AG04449 (cell line): ENCODE measurements around the gene CHST13.

Source experiments
- CTCF ChIA-PET: fragments of 350-600 bp; formaldehyde crosslinking; extraction: SDS; loops from one replicate; lab custom pipeline; 2021; ENCODE audit warnings: antibody characterized with exemption; lab: Yijun Ruan, JAX
- POLR2A ChIA-PET: fragments of 400-600, 350-600 bp; formaldehyde crosslinking; extraction: SDS; loops from one replicate; lab custom pipeline; 2020; ENCODE audit warnings: antibody characterized with exemption, inconsistent platforms; lab: Yijun Ruan, JAX
- DNase-seq: peaks from one replicate; pipeline ENCODE4 v3.0.0-alpha.2; 2010; ENCODE audit warnings: low read depth, low spot score
- H3K4me3 ChIP-seq: 2 replicates; pipeline ENCODE4 v1.5.1; 2011; ENCODE audit warnings: low read depth, mild to moderate bottlenecking, control low read depth, low read length
- CTCF ChIP-seq: IDR thresholded peaks from one replicate; pipeline ENCODE4 v1.5.1; 2011; ENCODE audit warnings: mild to moderate bottlenecking, moderate library complexity, low read length, control low read depth, inconsistent platforms; ENCODE audit not compliant: insufficient read depth; ENCODE audit errors: missing control alignments

Gene CHST13

GRCh38 chr3:126523745-126524428, at the start of gene CHST13:
TSS of gene CHST13 (plus strand) at chr3:126524155. CDS start at chr3:126524333, 178 bp downstream.
- POLR2A ChIA-PET: no interaction called here

GRCh38 chr3:126474498-126475412, 49.2 kb upstream of the CHST13 start:
- DNase-seq: no peak
- TF ChIP-seq CTCF: no peak
- H3K4me3 ChIP-seq: peak overlapping the region; percentile 75
- ChIA-PET POLR2A (interaction anchor here (0.6 kb wide), 1 partner anchor 148 kb away, joined by 3 read pairs; no protein-coding TSS in a partner anchor), CTCF (interaction anchor here (0.9 to 2.4 kb wide), 9 partner anchors 8 to 342 kb away, joined by 3 to 7 read pairs (median 3); no protein-coding TSS in a partner anchor)

More at GRCh38 chr3:126523745-126524428, at the start of gene CHST13:
- no peak for DNase-seq
- no peak for TF ChIP-seq CTCF
- peak within 1 kb of the TSS; percentile 36 for H3K4me3 ChIP-seq
- CTCF ChIA-PET: interaction anchor here (0.7 to 5.7 kb wide), 12 partner anchors 9 to 1022 kb away, joined by 3 to 68 read pairs (median 10); no protein-coding TSS in a partner anchor

- ChIA-PET CTCF (interaction anchor here (0.6 to 2.4 kb wide), 9 partner anchors 23 to 1069 kb away, joined by 3 to 7 read pairs (median 3); no protein-coding TSS in a partner anchor), POLR2A (interaction anchor here (0.6 kb wide), 1 partner anchor 147 kb away, joined by 3 read pairs; no protein-coding TSS in a partner anchor)
- peak; percentile 64 for TF ChIP-seq CTCF
- peak within 1 kb of the TSS; percentile 81 for H3K4me3 ChIP-seq
- peak; percentile 24 for DNase-seq
These were observed 48.4 kb upstream of the CHST13 start, which contains the start of gene ZXDC for GRCh38 chr3:126475413-126476114. TSS of gene ZXDC (minus strand) at chr3:126475891. CDS start at chr3:126475865, 26 bp downstream.

- TF ChIP-seq CTCF: no peak
- no peak for DNase-seq
- ChIA-PET POLR2A (no interaction called here), CTCF (interaction anchor here (0.6 to 2.4 kb wide), 6 partner anchors 23 to 1068 kb away, joined by 3 to 7 read pairs (median 4); no protein-coding TSS in a partner anchor)
- H3K4me3 ChIP-seq: peak overlapping the region; percentile 81
These were observed 47.5 kb upstream of the CHST13 start for GRCh38 chr3:126476166-126477060.

GRCh38 chr3:126477061-126477380, 46.9 kb upstream of the CHST13 start:
- CTCF ChIA-PET: interaction anchor here (1.3 kb wide), 1 partner anchor 1068 kb away, joined by 4 read pairs; no protein-coding TSS in a partner anchor
- H3K4me3 ChIP-seq: no peak overlapping the region
- POLR2A ChIA-PET: no interaction called here
- no peak for DNase-seq
- TF ChIP-seq CTCF: no peak
